Measurements from ENCODE around the gene OPTC. TPM values are rescaled to one million over a fixed set of nuclear protein-coding genes. Genes with fewer than 3 reads are reported as not detected.

The OPTC gene
- total and polyA plus RNA-seq, 2 donors (not counting 1 experiment from before 2014, with no cell fraction given): not detected

DNA sequence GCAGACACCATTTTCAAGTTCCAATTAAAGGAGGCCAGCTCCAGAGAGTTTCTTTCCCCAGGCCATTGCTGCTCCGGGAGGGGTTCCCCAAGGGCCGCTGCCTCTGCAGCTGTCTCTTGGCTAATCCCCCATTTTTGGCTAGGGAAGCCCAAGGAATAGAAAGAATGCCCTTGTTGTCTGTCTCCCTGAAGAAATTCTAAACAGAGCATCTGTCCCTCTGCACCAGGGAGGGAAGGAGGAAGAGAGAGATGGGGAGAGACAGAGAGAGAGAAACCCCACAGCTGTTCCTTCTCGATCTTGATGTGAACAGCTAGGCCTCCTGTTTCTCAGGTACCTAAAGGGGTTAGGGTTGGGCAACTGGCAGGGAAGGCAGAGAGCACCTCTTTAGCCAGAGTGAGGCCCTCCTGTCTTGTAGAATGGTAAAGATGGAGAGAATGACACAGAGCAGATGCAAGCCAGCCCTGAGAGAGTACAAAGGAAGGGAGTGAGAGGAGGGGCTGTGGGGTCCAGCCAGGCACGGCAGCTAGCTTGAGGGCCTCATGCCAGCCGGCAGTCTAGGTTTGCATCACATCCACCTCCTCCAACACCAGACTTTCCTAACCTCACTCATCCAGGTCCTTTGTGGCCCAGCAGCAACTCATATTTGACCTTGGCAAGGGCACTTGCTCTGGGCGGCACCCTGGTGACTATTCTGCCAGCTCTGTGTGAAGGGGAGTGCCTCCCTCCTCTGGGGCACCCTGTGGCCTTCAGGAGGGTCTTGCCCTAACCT lies 13.1 kb downstream of the OPTC start:
- ChIA-PET POLR2A (no interaction called here), CTCF (interaction anchor here (0.7 to 10.8 kb wide), 7 partner anchors 82 to 311 kb away, joined by 3 to 267 read pairs (median 4); no protein-coding TSS in a partner anchor)
- Histone ChIP-seq H4K20me1 (ENCODE audit: control insufficient read depth, insufficient read depth, low read length, poor library complexity, severe bottlenecking) (no peaks in the 10 kb centered on the region), H3K9me3 (ENCODE audit: control extremely low read depth in 1 of 3, control insufficient read depth in 2 of 3, insufficient read depth in 1 of 3, low read length in 2 of 3) (no peaks in the 10 kb centered on the region), H3K36me3 (replicated peaks in 1 of 2; ENCODE audit: control extremely low read depth in 1 of 2, control insufficient read depth in 1 of 2, extremely low read depth in 1 of 2, insufficient read depth in 2 of 2, low read length in 1 of 2) (no peaks in the 10 kb centered on the region), H3K27ac (ENCODE audit: low read length in 2 of 2) (no peak overlapping the region), H3K4me1 (ENCODE audit: control insufficient read depth in 2 of 2, insufficient read depth in 2 of 2, low read length in 2 of 2) (no peaks in the 10 kb centered on the region), H3K27me3 (replicated peaks in 1 of 4; ENCODE audit: control extremely low read depth in 1 of 4, control insufficient read depth in 3 of 4, insufficient read depth in 4 of 4, low read length in 3 of 4) (peaks cover 0 to 7% (median 0%) of the 10 kb centered on the region in 4 experiments), H3K79me2 (ENCODE audit: control insufficient read depth, insufficient read depth, low read length) (no peaks in the 10 kb centered on the region), H2AFZ (ENCODE audit: insufficient read depth, low read depth, low read length, poor library complexity, severe bottlenecking) (no peak overlapping the region), H3K9ac (ENCODE audit: low read length) (no peak overlapping the region), H3K4me2 (replicated peaks; ENCODE audit: low read depth, low read length, poor library complexity, severe bottlenecking) (no peak overlapping the region), H3K4me3 (ENCODE audit: control extremely low read depth in 1 of 5, extremely low read depth in 1 of 5, insufficient read depth in 1 of 5, low read depth in 2 of 5, low read length in 4 of 5) (no peak overlapping the region)
- no peak for DNase-seq
- Mint-ChIP-seq H3K4me3 (no peak overlapping the region), H3K9me3 (ENCODE audit: insufficient read depth) (no peaks in the 10 kb centered on the region), H3K4me1 (peaks cover 2% of the 10 kb centered on the region), H3K27ac (no peak overlapping the region), H3K27me3 (peaks cover 15% of the 10 kb centered on the region)
- TF ChIP-seq EZH2 (IDR thresholded peaks at IDR 0.05; ENCODE audit: borderline replicate concordance, insufficient read depth, low read depth, low read length, poor library complexity, severe bottlenecking): no peak
- TF ChIP-seq, protein P1, sequence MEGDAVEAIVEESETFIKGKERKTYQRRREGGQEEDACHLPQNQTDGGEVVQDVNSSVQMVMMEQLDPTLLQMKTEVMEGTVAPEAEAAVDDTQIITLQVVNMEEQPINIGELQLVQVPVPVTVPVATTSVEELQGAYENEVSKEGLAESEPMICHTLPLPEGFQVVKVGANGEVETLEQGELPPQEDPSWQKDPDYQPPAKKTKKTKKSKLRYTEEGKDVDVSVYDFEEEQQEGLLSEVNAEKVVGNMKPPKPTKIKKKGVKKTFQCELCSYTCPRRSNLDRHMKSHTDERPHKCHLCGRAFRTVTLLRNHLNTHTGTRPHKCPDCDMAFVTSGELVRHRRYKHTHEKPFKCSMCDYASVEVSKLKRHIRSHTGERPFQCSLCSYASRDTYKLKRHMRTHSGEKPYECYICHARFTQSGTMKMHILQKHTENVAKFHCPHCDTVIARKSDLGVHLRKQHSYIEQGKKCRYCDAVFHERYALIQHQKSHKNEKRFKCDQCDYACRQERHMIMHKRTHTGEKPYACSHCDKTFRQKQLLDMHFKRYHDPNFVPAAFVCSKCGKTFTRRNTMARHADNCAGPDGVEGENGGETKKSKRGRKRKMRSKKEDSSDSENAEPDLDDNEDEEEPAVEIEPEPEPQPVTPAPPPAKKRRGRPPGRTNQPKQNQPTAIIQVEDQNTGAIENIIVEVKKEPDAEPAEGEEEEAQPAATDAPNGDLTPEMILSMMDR (IDR thresholded peaks at IDR 0.05): no peak
- ATAC-seq (ENCODE audit: low read depth): no peak
- intact Hi-C loops (cut with micrococcal nuclease): loop anchor here (10.0 kb wide), 1 partner anchor 858 kb away; no protein-coding TSS in a partner anchor
- 83% methylated on average over 4 of the region's 6 CpGs for WGBS (ENCODE audit: insufficient coverage)

DNA sequence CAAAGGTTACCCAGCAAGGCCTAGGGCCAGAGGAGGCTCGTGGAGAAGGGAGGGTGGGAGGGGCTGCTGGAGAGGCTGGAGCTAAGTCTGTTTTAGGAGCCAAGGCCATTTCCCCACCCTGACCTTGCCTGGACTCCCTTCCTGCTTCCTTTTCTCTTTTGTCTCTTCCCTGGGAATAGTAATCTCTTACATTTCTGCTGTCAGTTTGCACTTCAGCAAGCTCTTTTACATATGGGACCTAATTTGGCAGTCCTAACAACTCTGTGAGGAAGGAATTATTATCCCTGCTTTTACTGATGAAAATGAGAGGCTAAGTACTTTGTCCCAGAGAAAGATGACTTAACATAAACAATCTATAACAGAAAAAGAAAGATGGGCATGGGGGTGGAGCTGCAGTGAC lies 13.8 kb downstream of the OPTC start:
- no peak overlapping the region for H2AFZ ChIP-seq (ENCODE audit: insufficient read depth, low read depth, low read length, poor library complexity, severe bottlenecking)
- CTCF ChIA-PET: interaction anchor here (0.8 to 10.8 kb wide), 3 partner anchors 194 to 269 kb away, joined by 3 to 267 read pairs (median 3); no protein-coding TSS in a partner anchor
- no peak overlapping the region for H3K27ac Mint-ChIP-seq
- H3K9ac ChIP-seq (ENCODE audit: low read length): no peak overlapping the region
- peaks cover 7% of the 10 kb centered on the region for H3K4me1 Mint-ChIP-seq
- H3K4me3 Mint-ChIP-seq: no peak overlapping the region
- H4K20me1 ChIP-seq (ENCODE audit: control insufficient read depth, insufficient read depth, low read length, poor library complexity, severe bottlenecking): no peaks in the 10 kb centered on the region
- ATAC-seq (ENCODE audit: low read depth) (no peak), DNase-seq (no peak)
- WGBS (ENCODE audit: insufficient coverage): no CpG with 5 or more reads among the region's 1 CpG
- H3K27me3 Mint-ChIP-seq: peaks cover 11% of the 10 kb centered on the region
- no peak overlapping the region for H3K4me3 ChIP-seq (ENCODE audit: control extremely low read depth in 1 of 5, extremely low read depth in 1 of 5, insufficient read depth in 1 of 5, low read depth in 2 of 5, low read length in 4 of 5)
- no peaks in the 10 kb centered on the region for H3K36me3 ChIP-seq (replicated peaks in 1 of 2; ENCODE audit: control extremely low read depth in 1 of 2, control insufficient read depth in 1 of 2, extremely low read depth in 1 of 2, insufficient read depth in 2 of 2, low read length in 1 of 2)
- no peaks in the 10 kb centered on the region for H3K4me1 ChIP-seq (ENCODE audit: control insufficient read depth in 2 of 2, insufficient read depth in 2 of 2, low read length in 2 of 2)
- H3K27ac ChIP-seq (ENCODE audit: low read length in 2 of 2): no peak overlapping the region
- H3K27me3 ChIP-seq (replicated peaks in 1 of 4; ENCODE audit: control extremely low read depth in 1 of 4, control insufficient read depth in 3 of 4, insufficient read depth in 4 of 4, low read length in 3 of 4): peaks cover 0 to 7% (median 0%) of the 10 kb centered on the region in 4 experiments
- H3K9me3 ChIP-seq (ENCODE audit: control extremely low read depth in 1 of 3, control insufficient read depth in 2 of 3, insufficient read depth in 1 of 3, low read length in 2 of 3): no peaks in the 10 kb centered on the region
- no peaks in the 10 kb centered on the region for H3K79me2 ChIP-seq (ENCODE audit: control insufficient read depth, insufficient read depth, low read length)
- intact Hi-C loops (cut with micrococcal nuclease): loop anchor here (10.0 kb wide), 1 partner anchor 857 kb away; no protein-coding TSS in a partner anchor
- no peak overlapping the region for H3K4me2 ChIP-seq (replicated peaks; ENCODE audit: low read depth, low read length, poor library complexity, severe bottlenecking)
- TF ChIP-seq, protein P1 (IDR thresholded peaks at IDR 0.05): no peak
- TF ChIP-seq EZH2 (IDR thresholded peaks at IDR 0.05; ENCODE audit: borderline replicate concordance, insufficient read depth, low read depth, low read length, poor library complexity, severe bottlenecking): no peak
- H3K9me3 Mint-ChIP-seq (ENCODE audit: insufficient read depth): no peaks in the 10 kb centered on the region
- POLR2A ChIA-PET: interaction anchor here (0.5 kb wide), 1 partner anchor 195 kb away, joined by 4 read pairs; no protein-coding TSS in a partner anchor

Data from B cell (primary cell).